Uterus (tissue), 2 donors: ENCODE measurements around the gene CMTM2.

Source experiments
- POLR2A ChIP-seq, 2 donors: fragments of 450-650 bp; IDR thresholded peaks; one replicate each; pipeline ENCODE4 v1.6.1; 2016; ENCODE audit warnings: antibody characterized with exemption in 2 of 2, mild to moderate bottlenecking in 1 of 2, moderate library complexity in 1 of 2
- TF ChIP-seq, protein P1 (sequence below), 4 experiments: fragments of 200-600 bp in 2 of 4; fragments of 450-650 bp in 2 of 4; sonication (generic) in 2 of 4; IDR thresholded peaks; one replicate each; pipeline ENCODE4 v1.5.1; 2016 to 2019; ENCODE audit warnings: antibody characterized with exemption in 4 of 4, mild to moderate bottlenecking in 2 of 4, moderate library complexity in 1 of 4

GRCh38 chr16:66592814-66593213 is 13.6 kb downstream of the CMTM2 start:
- TF ChIP-seq, protein P1, sequence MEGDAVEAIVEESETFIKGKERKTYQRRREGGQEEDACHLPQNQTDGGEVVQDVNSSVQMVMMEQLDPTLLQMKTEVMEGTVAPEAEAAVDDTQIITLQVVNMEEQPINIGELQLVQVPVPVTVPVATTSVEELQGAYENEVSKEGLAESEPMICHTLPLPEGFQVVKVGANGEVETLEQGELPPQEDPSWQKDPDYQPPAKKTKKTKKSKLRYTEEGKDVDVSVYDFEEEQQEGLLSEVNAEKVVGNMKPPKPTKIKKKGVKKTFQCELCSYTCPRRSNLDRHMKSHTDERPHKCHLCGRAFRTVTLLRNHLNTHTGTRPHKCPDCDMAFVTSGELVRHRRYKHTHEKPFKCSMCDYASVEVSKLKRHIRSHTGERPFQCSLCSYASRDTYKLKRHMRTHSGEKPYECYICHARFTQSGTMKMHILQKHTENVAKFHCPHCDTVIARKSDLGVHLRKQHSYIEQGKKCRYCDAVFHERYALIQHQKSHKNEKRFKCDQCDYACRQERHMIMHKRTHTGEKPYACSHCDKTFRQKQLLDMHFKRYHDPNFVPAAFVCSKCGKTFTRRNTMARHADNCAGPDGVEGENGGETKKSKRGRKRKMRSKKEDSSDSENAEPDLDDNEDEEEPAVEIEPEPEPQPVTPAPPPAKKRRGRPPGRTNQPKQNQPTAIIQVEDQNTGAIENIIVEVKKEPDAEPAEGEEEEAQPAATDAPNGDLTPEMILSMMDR (IDR thresholded peaks at IDR 0.05) = no peak
- TF ChIP-seq POLR2A (IDR thresholded peaks at IDR 0.05) = no peak
